Mucosa of rectum (tissue), 2 donors: ENCODE data around the gene CXCL5.

Experiments used
- H3K27ac ChIP-seq, 2 donors: one replicate each; pipeline ENCODE4 v1.7.0; 2013; ENCODE audit warnings: inconsistent platforms in 2 of 2, low read depth in 2 of 2, low read length in 2 of 2
- H3K27me3 ChIP-seq, 2 donors: one replicate each; pipeline ENCODE4 v1.7.0; 2013; ENCODE audit warnings: low read length in 2 of 2; ENCODE audit not compliant: control insufficient read depth in 2 of 2, insufficient read depth in 2 of 2
- H3K36me3 ChIP-seq, 2 donors: one replicate each; pipeline ENCODE4 v1.7.0; 2013; ENCODE audit warnings: low read length in 2 of 2; ENCODE audit not compliant: control insufficient read depth in 2 of 2, insufficient read depth in 2 of 2
- H3K4me1 ChIP-seq, 2 donors: one replicate each; pipeline ENCODE4 v1.7.0; 2013; ENCODE audit warnings: low read length in 2 of 2, mild to moderate bottlenecking in 1 of 2; ENCODE audit not compliant: control insufficient read depth in 2 of 2, insufficient read depth in 2 of 2
- H3K4me3 ChIP-seq, 2 donors: one replicate each; pipeline ENCODE4 v1.7.0; 2013; ENCODE audit warnings: low read length in 2 of 2
- H3K9ac ChIP-seq, 2 donors: one replicate each; pipeline ENCODE4 v1.7.0; 2013; ENCODE audit warnings: low read length in 2 of 2, low read depth in 1 of 2, mild to moderate bottlenecking in 1 of 2
- H3K9me3 ChIP-seq, 2 donors: one replicate each; pipeline ENCODE4 v1.7.0; 2013; ENCODE audit warnings: low read length in 2 of 2; ENCODE audit not compliant: control insufficient read depth in 2 of 2
- donor health status: healthy.
- donor health status: Normal muscosa, but diverticular disease.

CXCL5 gene

DNA sequence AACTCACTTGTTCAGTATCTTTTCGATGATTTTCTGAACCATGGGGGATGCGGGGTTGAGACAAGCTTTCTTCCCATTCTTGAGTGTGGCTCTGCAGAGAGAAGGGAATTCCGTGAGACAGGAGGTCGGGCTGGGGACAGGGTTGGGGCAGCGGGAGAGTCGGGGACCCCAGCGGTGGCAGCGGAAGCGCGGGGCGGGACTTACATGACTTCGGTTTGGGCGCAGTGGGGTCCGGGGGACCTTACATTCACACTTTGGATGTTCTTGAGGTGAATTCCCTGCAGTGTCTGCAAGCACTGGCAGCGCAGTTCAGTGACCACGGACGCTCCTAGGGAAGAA is 39.6 kb upstream of the CXCL5 start:
- no peaks in the 10 kb centered on the region for H3K27me3 ChIP-seq
- H3K9me3 ChIP-seq, result no peaks in the 10 kb centered on the region
- H3K4me1 ChIP-seq, result peaks cover 0 to 10% of the 10 kb centered on the region in 2 donors
- peak overlapping the region; percentile 88 to 95 for H3K4me3 ChIP-seq
- no peaks in the 10 kb centered on the region for H3K36me3 ChIP-seq
- peak overlapping the region; percentile 69 to 78 for H3K27ac ChIP-seq
- peak overlapping the region; percentile 87 to 91 for H3K9ac ChIP-seq

DNA sequence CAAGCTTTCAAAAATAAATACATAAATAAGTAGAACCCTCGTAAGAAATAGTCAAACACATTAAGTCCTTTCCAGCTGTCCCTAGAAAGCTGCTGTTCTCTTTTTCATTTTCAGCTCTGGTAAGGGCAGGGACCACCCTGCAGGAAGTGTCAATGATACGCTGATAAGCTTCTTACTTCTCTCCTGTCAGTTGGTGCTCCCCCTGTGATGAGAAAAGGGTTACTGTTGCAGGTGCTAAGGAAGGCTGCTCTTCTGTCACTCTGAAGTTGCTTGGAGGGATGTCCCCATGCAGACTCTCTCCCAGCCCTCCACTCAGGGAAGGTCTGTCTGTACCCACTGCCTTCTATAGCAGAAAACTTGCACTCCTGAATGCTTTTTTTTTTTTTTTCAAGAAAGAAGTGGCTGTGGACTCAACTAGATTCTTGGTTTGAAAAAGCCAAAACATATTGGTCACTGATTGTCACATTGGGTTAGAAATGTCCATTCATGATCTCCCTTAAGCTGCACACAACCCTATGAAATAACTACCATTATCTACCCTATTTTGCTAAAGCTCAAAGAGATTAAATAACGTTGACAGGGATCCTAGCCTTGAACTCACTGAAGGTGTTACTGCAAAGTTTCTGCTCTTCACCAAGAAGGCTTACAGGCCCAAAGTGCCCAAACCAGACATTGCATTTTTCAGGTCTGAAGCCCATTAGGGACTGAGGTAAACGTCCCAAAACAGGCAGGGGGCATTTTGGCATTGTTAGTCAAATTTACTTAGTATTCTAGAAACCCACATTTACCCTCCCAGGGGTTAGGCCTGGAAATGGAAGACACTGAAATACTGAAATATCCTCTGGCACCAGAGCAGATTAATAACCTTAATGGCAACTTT is 38.8 kb upstream of the CXCL5 start:
- H3K36me3 ChIP-seq, result no peaks in the 10 kb centered on the region
- no peaks in the 10 kb centered on the region for H3K27me3 ChIP-seq
- H3K4me3 ChIP-seq, result peak overlapping the region; percentile 88 to 95
- peaks cover 0 to 10% of the 10 kb centered on the region in 2 donors for H3K4me1 ChIP-seq
- peak overlapping the region in 1 of 2 donors; percentile 69 for H3K27ac ChIP-seq
- no peaks in the 10 kb centered on the region for H3K9me3 ChIP-seq
- H3K9ac ChIP-seq, result peak overlapping the region; percentile 87 to 91

DNA sequence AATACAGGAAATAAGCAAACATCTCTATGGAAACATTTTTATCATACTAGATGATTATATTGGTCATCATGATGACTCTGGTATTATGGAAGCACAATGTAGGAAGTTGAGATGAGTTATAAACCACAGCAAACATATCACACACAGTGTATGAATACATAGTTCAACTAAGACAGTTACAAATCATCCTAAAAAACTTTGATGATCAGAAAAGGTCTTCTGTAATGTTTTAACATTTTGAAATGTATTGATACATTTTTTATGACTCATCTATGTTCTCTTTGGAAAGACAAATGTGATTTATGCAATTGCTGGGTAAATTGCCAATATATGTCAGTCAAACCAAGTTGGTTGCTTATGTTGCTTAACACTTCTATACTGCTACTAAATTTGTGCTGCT is 35.3 kb upstream of the CXCL5 start:
- Histone ChIP-seq H3K9ac (no peak overlapping the region), H3K4me1 (peaks cover 4 to 10% of the 10 kb centered on the region in 2 donors), H3K27ac (no peak overlapping the region), H3K36me3 (no peaks in the 10 kb centered on the region), H3K9me3 (no peaks in the 10 kb centered on the region), H3K4me3 (no peak overlapping the region), H3K27me3 (no peaks in the 10 kb centered on the region)

DNA sequence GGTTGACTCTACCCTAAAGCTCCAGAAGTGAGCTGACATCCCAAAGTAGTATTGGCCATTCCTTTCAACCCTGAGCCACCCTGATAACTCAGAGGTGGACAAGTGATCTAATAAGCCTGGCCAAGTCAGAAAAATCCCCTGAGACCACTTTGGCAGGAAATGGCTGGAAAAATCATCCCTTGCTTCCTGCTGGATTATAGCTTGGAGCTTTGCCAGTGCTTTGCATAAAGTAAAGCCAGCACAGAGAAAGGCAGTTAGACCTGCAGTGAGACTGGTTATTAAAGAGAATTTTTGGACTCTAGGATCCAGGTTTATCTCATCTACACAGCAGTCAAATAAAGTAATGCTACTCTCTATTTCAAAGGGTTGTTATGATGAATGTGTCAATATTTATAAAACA is 33.6 kb upstream of the CXCL5 start:
- Histone ChIP-seq H3K27ac (peak overlapping the region; percentile 30 to 62), H3K9ac (no peak overlapping the region), H3K4me3 (no peak overlapping the region), H3K9me3 (no peaks in the 10 kb centered on the region), H3K4me1 (peaks cover under 1 to 4% of the 10 kb centered on the region in 2 donors), H3K36me3 (no peaks in the 10 kb centered on the region), H3K27me3 (no peaks in the 10 kb centered on the region)

DNA sequence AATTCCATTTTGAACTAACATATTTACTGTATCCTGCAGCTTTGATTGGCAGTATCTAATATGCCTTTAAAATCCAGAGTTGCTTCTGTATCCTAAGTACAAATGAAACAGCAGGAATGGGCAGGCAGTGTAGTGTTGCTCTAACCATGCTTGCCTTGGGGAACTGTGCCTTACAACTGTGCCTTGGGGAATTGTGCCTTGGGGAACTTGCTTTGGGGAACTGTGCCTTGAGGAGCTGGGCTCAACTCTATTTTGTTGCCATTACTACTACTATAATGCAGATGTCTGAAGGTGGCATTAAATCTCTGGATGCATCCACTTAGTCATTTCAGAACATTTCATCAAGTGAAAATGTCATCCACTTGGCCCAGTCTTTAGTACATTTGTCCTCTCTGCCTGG is 33.1 kb upstream of the CXCL5 start:
- Histone ChIP-seq H3K4me1 (peaks cover 0 to 4% of the 10 kb centered on the region in 2 donors), H3K27me3 (no peaks in the 10 kb centered on the region), H3K36me3 (no peaks in the 10 kb centered on the region), H3K9me3 (no peaks in the 10 kb centered on the region), H3K27ac (peak overlapping the region; percentile 30 to 62), H3K4me3 (no peak overlapping the region), H3K9ac (no peak overlapping the region)

DNA sequence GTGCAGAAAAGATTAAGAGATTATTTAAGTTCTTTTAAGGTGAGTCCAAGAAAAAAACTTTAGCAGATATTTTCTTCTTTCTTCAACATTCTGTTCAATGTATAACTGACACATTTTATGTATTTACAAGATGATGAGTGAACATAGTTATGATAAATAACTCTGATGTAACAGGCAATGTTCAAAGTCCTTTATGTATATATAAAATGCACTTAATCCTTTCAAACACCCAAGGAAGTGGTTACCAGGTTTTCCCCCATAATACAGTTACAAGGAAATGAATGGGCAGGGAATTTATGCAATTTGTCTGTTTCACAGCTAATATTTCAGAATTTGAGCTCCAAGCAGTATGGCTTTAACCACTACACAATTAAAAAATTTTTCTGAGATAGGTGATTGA is 31.8 kb upstream of the CXCL5 start:
- H3K4me1 ChIP-seq, result peaks cover 0 to 4% of the 10 kb centered on the region in 2 donors
- H3K27ac ChIP-seq, result no peak overlapping the region
- no peak overlapping the region for H3K4me3 ChIP-seq
- H3K9ac ChIP-seq, result no peak overlapping the region
- peaks cover 0 to 4% of the 10 kb centered on the region in 2 donors for H3K9me3 ChIP-seq
- H3K27me3 ChIP-seq, result no peaks in the 10 kb centered on the region
- H3K36me3 ChIP-seq, result no peaks in the 10 kb centered on the region

DNA sequence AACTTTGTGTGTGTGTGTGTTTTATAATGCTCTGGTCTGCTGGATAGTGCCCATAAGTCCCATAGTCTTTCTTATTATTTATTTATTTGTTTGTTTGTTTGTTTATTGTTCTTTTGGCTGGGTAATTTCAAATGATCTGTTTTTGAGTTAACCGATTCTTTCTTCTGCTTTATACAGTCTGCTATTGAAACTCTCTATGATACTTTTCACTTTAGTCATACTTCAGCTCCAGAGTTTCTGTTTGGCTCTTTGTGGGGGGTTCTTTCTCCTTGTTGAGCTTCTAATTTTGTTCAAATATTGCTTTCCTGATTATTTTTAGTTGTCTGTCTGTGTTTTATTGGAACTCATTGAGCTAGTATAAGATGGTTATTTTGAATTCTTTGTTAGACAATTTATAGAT is 30.0 kb upstream of the CXCL5 start:
- Histone ChIP-seq H3K36me3 (no peaks in the 10 kb centered on the region), H3K9me3 (peaks cover 0 to 4% of the 10 kb centered on the region in 2 donors), H3K4me1 (peaks cover 4 to 5% of the 10 kb centered on the region in 2 donors), H3K9ac (no peak overlapping the region), H3K27me3 (no peaks in the 10 kb centered on the region), H3K4me3 (no peak overlapping the region), H3K27ac (no peak overlapping the region)

DNA sequence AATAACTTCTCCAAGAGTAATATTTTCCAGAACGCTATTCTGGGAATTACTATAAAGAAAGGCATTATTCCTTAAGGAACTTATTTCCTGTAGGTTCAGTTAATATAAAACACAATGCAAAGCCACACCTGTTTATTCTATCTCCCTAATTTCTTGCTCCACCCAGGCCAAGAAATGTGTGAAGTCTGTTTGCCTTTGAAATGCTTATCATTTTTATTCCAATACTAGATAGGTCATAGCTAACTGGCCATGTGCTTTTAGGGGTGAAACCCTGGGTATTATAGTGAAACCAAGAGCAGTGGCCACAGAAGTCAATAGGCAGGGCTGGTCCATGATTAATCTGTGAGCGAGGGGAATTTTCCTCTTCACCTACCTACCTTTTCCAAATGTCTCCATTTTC is 25.2 kb upstream of the CXCL5 start:
- Histone ChIP-seq H3K4me3 (peak overlapping the region in 1 of 2 donors; percentile 39), H3K36me3 (no peaks in the 10 kb centered on the region), H3K9ac (no peak overlapping the region), H3K27ac (peak overlapping the region; percentile 72 to 81), H3K27me3 (no peaks in the 10 kb centered on the region), H3K4me1 (peaks cover 0 to 5% of the 10 kb centered on the region in 2 donors), H3K9me3 (peaks cover 0 to 4% of the 10 kb centered on the region in 2 donors)

DNA sequence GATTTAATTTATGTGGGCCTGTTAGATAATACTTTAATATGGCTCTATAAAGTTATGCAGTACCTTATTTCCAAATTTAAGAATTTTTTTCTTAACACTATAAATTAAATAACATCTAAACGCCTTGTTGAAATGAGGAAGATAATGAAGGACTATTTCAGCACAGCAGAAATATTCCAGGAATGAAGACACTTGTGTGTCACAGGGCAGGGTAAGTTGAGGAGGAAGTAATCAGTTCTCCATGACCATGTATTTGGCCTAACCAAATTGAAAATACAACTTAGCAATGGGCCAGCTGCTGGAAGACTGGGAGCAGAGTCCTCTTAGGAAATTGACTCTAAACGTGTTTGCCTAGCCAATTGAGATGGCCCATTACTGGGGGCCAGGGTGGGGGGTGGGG is 23.1 kb upstream of the CXCL5 start:
- no peaks in the 10 kb centered on the region for H3K36me3 ChIP-seq
- H3K9me3 ChIP-seq, result peaks cover 0 to 4% of the 10 kb centered on the region in 2 donors
- no peak overlapping the region for H3K9ac ChIP-seq
- H3K27me3 ChIP-seq, result no peaks in the 10 kb centered on the region
- H3K4me3 ChIP-seq, result no peak overlapping the region
- H3K27ac ChIP-seq, result no peak overlapping the region
- peaks cover under 1 to 5% of the 10 kb centered on the region in 2 donors for H3K4me1 ChIP-seq

DNA sequence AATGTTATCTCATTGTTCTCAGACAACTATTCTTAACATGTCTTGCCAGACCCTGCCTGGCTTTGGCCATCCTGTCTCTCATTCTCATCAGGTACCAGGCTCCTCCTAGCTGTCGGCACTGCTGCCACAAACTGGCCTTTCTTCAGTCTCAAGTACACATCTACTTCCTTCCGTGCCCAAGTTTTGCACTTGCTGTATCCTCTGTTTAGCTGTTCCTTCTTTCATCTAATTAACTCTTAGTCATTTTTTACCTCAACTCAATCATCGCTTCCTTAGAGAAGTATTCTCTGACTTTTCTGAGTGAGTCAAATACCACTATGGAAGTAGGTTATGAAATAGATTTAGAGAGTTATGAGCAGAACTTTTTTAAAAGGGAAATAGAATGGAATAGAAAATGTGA is 20.3 kb upstream of the CXCL5 start:
- H3K27ac ChIP-seq, result no peak overlapping the region
- H3K9ac ChIP-seq, result no peak overlapping the region
- no peaks in the 10 kb centered on the region for H3K9me3 ChIP-seq
- H3K36me3 ChIP-seq, result no peaks in the 10 kb centered on the region
- H3K4me1 ChIP-seq, result peaks cover 0 to 3% of the 10 kb centered on the region in 2 donors
- no peak overlapping the region for H3K4me3 ChIP-seq
- H3K27me3 ChIP-seq, result no peaks in the 10 kb centered on the region
